Stimulated activated CD8-positive, alpha-beta memory T cell treated with anti-CD3 and anti-CD28 coated beads, Interleukin-7, amount 100 ng/mL, for 1 hour (primary cell): ENCODE measurements around the gene EIF2B2.

ENCODE experiments used
- DNase-seq, 2 donors: peaks; one replicate each; pipeline ENCODE4 v3.0.0-alpha.2; 2020; ENCODE audit warnings: low read depth in 2 of 2

The EIF2B2 gene

GRCh38 chr14:74974364-74975058 is 28.2 kb upstream of the EIF2B2 start:
- DNase-seq = no peak

GRCh38 chr14:74975059-74975810 is 27.5 kb upstream of the EIF2B2 start:
- no peak for DNase-seq

DNA sequence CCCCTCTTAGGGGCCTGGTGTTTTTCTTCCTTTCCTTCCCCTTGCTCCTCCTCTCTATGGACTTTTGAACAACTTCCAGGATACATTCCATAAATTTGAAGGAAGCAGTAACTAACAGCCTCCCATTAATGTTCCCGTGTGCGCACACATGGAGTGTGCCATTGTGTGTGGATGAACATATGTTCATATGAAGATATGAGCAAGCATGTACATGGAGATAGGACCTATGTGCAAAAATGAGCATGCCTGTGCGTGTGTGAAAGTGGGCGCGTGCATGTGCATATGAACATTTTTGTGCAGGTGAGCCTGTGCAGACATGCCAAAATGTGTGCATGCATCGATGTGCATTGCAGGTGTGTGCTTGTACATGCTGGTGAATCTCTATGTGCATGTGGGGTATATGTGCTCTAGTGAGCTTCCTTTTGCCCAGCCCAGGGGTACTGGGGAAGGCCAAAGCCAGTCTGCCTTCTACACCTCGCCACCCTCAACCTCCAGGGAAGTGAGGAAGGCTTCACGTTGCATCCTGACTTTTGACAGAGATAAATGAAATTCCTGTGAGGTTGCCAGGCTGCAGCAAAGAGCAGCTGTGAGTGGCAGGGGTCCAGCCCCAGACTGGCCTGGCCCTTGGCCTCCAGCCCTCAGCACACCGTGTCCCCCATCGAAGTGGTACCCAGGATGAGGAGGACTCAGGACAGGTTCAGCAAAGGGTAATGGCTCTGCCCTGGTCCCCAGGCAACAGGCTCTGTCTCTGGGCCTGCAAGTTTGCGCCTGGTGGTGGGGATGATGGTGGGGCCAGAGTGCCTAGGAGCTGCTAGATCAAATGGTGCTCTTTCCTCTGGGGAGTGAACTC is 26.2 kb upstream of the EIF2B2 start:
- no peak for DNase-seq

DNA sequence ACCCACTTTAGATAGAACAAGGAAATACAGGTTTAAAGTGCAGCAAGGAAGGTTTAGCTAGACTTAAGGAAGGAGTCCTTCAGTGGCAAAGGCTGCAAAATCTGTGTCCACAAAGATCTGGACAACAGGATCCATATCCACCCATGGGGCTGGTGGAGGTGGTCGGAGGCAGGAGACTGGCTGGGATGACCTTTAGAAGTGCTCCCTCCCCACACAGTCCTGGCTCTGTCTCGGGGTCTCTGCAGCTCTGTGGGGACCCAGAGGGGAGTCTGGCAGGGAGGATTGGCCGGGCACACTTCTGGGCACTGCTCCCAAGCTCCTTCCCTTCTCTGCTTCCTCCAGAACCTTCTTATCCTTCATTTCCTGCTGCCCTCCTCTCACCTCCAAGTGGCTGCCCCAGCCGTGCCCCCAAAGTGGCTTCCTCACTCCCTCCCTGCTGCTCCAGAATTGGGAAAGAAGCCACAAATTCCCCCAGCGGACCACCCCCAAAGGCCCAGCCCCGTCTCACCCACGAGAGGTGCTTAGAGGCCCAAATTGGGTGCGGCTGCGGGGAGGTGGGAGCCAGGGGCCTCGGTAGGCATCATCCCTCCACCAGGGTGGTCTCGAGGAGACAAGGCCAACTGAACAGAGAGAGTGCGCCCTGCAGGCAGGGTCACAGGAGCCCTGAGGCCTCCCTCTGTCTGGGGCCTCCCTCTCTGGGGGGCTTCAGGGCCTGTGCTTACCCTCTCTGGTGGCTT is 25.4 kb upstream of the EIF2B2 start:
- no peak for DNase-seq

- no peak for DNase-seq
Measured at GRCh38 chr14:74977901-74978385, 24.8 kb upstream of the EIF2B2 start.

DNA sequence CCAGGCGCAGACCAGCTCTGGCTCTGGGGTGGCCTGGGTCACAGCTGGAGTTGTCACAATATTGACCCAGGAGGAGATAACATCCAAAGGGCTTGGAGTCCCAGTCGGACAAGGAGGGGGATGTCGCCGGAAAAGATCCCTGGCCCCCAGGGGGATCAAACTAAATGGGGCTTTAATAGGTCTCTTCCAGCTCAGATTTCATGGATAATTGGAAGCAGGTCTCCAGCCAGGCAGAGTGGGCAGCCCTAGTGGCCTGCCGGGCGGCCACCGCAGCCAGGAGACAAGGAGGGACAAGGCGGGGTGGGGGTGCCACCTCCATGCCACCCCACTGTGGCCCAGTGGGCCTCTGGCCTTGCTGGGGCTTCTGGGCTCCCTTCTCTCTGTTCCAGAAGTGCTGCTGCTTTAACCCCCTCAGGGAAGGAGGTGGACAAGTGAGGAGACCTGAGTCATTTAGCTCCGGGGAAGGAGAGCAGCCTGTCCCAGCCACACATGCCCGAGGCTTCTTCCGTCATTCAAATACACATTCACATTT is 24.2 kb upstream of the EIF2B2 start:
- DNase-seq = no peak

- no peak for DNase-seq
Measured at GRCh38 chr14:74979029-74979428, 23.7 kb upstream of the EIF2B2 start.

GRCh38 chr14:74979442-74980397 is 23.0 kb upstream of the EIF2B2 start:
- DNase-seq = no peak

DNA sequence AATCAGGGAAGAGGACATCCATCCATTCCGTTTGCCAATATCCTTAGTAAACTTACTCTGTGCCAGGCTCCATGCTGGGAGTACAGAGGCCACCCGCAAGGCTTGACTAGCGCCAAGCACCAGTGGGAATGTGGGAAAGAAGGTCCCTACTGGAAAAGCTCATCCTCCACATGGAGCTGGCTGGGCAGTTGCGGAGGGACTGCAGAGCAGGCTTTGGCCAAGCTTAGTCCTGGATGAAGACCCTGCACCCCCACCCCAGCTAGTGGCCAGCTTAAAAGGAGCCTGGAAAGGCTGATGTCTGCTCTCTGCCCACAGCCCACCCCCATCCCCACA is 22.4 kb upstream of the EIF2B2 start:
- DNase-seq = no peak

DNA sequence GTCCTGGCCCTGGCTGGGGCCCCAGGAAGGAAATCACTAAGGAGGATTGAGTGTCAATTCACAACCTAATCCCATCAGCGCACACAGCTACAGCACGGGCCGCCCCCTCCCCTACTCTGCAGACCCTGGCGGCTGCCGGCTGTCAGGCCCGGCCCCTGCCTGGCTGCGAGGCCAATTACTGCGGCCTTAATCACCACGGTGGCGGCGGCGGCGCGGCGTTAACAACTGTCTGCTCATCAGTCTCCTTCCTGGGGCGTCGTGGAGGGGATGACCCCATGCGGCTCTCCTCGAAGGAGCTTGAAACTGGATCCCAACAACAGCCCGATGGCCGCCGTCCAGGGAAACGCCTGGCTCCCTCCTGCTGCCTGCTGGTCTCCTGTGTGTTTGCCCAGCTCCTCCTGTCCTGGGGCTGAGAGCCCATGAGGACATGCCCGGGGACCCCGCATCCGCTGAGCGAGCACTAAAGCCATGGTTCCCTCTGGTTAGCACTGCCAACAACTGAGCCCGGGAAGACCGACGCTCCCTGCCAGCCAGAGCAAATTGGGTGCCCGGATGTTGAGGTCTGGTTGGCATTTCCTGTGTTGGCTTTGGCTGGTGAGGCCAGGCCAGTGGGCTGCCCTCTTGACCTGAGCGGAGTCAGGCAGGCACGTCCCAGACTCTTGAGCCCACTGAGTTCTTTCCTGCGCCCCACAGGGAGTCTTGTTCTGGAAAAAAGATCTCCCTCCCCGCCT is 21.8 kb upstream of the EIF2B2 start:
- no peak for DNase-seq

DNA sequence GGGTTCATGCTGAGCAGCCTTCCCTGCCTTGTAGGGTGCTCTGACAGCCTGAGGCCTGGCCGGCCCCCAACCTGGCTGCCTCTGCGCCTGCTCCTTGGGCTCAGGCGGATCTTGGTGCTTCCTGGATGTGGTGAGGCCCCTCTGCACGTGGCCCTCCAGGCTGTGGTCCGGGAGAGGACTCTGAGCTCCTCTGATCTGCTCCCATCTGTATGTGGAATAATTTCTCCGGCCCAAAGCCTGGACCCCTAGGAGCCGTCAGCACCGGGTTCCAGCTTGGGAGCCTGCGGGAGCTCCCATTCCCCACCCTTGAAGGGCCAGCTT is 21.3 kb upstream of the EIF2B2 start:
- no peak for DNase-seq

GRCh38 chr14:74981833-74982232 is 20.9 kb upstream of the EIF2B2 start:
- DNase-seq = no peak

DNA sequence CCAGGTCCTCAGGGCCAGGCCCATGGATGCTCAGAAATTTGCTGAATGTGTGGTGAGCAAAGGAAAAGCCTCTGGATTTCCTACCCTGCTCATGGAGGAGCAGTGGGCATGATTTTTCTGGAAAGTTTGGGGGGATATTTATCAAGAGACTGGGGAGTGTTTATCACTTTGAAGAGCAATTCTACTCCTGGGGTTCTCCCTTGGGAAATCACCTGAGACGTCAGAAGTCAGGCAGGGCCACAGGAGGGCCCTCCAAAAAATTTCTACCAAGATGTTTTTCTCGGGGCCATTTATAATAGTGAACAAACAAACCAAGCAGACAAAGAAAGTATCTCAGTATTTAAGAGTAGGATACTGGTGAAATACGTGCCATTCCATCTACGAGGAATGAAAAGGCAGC is 20.1 kb upstream of the EIF2B2 start:
- DNase-seq = no peak

- no peak for DNase-seq
Measured at GRCh38 chr14:74983343-74983742, 19.4 kb upstream of the EIF2B2 start.

- DNase-seq = no peak
Measured at GRCh38 chr14:74984236-74985027, 18.3 kb upstream of the EIF2B2 start.

- no peak for DNase-seq
Measured at GRCh38 chr14:74985028-74985310, 17.8 kb upstream of the EIF2B2 start.

DNA sequence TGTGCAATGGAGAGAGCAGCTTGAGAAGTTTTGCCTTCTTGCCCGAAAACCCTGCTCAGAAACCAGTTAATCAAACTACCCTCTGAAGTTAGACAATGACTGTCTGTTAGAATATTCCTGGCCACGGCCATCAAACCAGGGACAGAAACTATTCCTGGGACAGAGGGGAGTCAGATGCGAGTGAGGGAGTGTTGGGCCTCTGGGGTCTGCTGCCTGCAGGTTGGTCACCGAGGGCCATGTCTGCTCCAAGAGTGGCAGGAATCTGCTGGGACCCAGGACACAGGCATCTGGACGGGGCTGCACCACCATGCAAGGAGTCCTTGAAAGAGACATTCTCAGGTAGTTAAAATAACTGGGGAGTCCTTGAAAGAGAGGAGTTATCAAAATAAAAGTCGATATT is 16.9 kb upstream of the EIF2B2 start:
- no peak for DNase-seq

- no peak for DNase-seq
Measured at GRCh38 chr14:74988131-74988530, 14.6 kb upstream of the EIF2B2 start.

DNA sequence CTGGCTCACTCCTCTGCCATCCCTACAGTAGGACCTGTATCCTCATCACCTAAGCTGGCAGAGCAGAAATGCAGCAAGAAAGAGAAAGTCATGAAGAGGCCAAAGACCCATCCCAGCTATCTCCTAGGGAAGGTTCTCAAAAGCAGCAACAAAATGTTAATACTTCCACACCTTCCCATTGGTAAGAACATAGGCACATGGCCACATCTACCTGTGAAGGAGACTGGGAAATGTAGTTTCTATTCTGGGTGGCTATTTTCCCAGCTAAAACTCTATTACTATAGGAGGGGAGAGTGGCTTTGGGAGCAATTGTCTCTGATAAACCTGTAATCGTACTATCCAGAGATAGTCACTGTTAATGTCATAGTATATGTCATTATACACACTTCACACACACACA is 13.7 kb upstream of the EIF2B2 start:
- no peak for DNase-seq
